GM19099 (cell line): ENCODE results near the gene THRB.

Experiments
- POLR2A ChIP-seq: IDR thresholded peaks from 3 replicates; pipeline ENCODE4 v1.6.1; 2011; ENCODE audit warnings: low read depth; ENCODE audit not compliant: insufficient read length; ENCODE audit errors: extremely low read depth

THRB gene

GRCh38 chr3:24410860-24411259, 83.8 kb downstream of the THRB start:
- no peak for TF ChIP-seq POLR2A

- TF ChIP-seq POLR2A = no peak
These were observed 86.5 kb downstream of the THRB start for GRCh38 chr3:24407980-24408680.

GRCh38 chr3:24406900-24407299, 87.8 kb downstream of the THRB start:
- TF ChIP-seq POLR2A = no peak

GRCh38 chr3:24405057-24405456, 89.6 kb downstream of the THRB start:
- no peak for TF ChIP-seq POLR2A

- no peak for TF ChIP-seq POLR2A
These were observed 92.9 kb downstream of the THRB start for GRCh38 chr3:24401811-24402185.

GRCh38 chr3:24401090-24401810, 93.4 kb downstream of the THRB start:
- no peak for TF ChIP-seq POLR2A

GRCh38 chr3:24400450-24400849, 94.2 kb downstream of the THRB start:
- no peak for TF ChIP-seq POLR2A

- TF ChIP-seq POLR2A = no peak
These were observed 94.6 kb downstream of the THRB start for GRCh38 chr3:24400015-24400414.

GRCh38 chr3:24399614-24400013, 95.0 kb downstream of the THRB start:
- TF ChIP-seq POLR2A = no peak

- TF ChIP-seq POLR2A = no peak
These were observed 98.3 kb downstream of the THRB start for GRCh38 chr3:24396338-24396737.

- no peak for TF ChIP-seq POLR2A
These were observed 99.9 kb downstream of the THRB start for GRCh38 chr3:24394754-24395153.

- TF ChIP-seq POLR2A = no peak
These were observed 101.3 kb downstream of the THRB start for GRCh38 chr3:24393316-24393715.

GRCh38 chr3:24390169-24391130, 104.2 kb downstream of the THRB start:
- TF ChIP-seq POLR2A = no peak

GRCh38 chr3:24389108-24390090, 105.3 kb downstream of the THRB start:
- TF ChIP-seq POLR2A = no peak
